SU-DHL-6 (cell line): ENCODE measurements around the gene TOR4A.

ENCODE experiments used
- H2AFZ ChIP-seq: fragments of 200-600 bp; sonication (generic); 2 replicates; pipeline ENCODE4 v1.6.1; 2014; ENCODE audit warnings: low read depth, mild to moderate bottlenecking, moderate library complexity, mixed read lengths, antibody characterized with exemption, low read length; ENCODE audit not compliant: severe bottlenecking
- H3F3A ChIP-seq: fragments of 200-600 bp; shearing (Covaris generic); 2 replicates; pipeline ENCODE4 v1.6.0; 2016; ENCODE audit warnings: antibody characterized with exemption, mild to moderate bottlenecking; ENCODE audit not compliant: insufficient read depth
- H3K27ac ChIP-seq: fragments of 200-600 bp; sonication (generic); 2 replicates; pipeline ENCODE4 v1.5.1; 2016; ENCODE audit warnings: low read depth, mild to moderate bottlenecking, low read length, moderate library complexity, mixed read lengths
- H3K27me3 ChIP-seq: fragments of 200-600 bp; sonication (generic), shearing (Covaris generic); 2 replicates; pipeline ENCODE4 v1.6.0; 2014; ENCODE audit warnings: mild to moderate bottlenecking, low read length
- H3K36me3 ChIP-seq: fragments of 200-600 bp; sonication (generic); 2 replicates; pipeline ENCODE4 v1.6.1; 2014; ENCODE audit warnings: mild to moderate bottlenecking, low read length, mixed read lengths
- H3K4me2 ChIP-seq: fragments of 300-600, 200-600 bp; shearing (Covaris generic), sonication (generic); 2 replicates; pipeline ENCODE4 v1.6.0; 2014; ENCODE audit warnings: low read length, low read depth, mild to moderate bottlenecking; ENCODE audit not compliant: poor library complexity, severe bottlenecking
- H3K4me3 ChIP-seq: fragments of 200-600 bp; sonication (generic); 2 replicates; pipeline ENCODE4 v1.5.1; 2014; ENCODE audit warnings: antibody characterized with exemption, low read length, mild to moderate bottlenecking, mixed read lengths; ENCODE audit not compliant: insufficient read depth, poor library complexity, severe bottlenecking
- H3K79me2 ChIP-seq: fragments of 200-600 bp; sonication (generic); 2 replicates; pipeline ENCODE4 v1.6.1; 2014; ENCODE audit warnings: mild to moderate bottlenecking, low read length, moderate library complexity; ENCODE audit not compliant: insufficient read depth
- H3K9ac ChIP-seq: fragments of 200-600 bp; sonication (generic); 2 replicates; pipeline ENCODE4 v1.7.0; 2014; ENCODE audit warnings: mild to moderate bottlenecking, low read length
- H3K9me2 ChIP-seq: fragments of 200-600 bp; sonication (generic); replicated peaks from 2 replicates; pipeline ENCODE4 v1.6.1; 2014; ENCODE audit warnings: low read length; ENCODE audit not compliant: insufficient read depth
- H3K9me3 ChIP-seq: fragments of 200-600 bp; sonication (generic); 2 replicates; pipeline ENCODE4 v1.6.1; 2014; ENCODE audit warnings: low read length, mixed read lengths; ENCODE audit not compliant: insufficient read depth
- H4K20me1 ChIP-seq: fragments of 200-600 bp; sonication (generic); 2 replicates; pipeline ENCODE4 v1.6.1; 2014; ENCODE audit warnings: low read depth, mild to moderate bottlenecking, antibody characterized with exemption, low read length, moderate library complexity, mixed read lengths
- CTCF ChIP-seq: fragments of 200-600 bp; sonication (generic); IDR thresholded peaks from one replicate; pipeline ENCODE4 v1.5.1; 2017; ENCODE audit warnings: antibody characterized with exemption, mild to moderate bottlenecking, low read length, moderate library complexity; ENCODE audit not compliant: insufficient read depth, poor library complexity, severe bottlenecking
- EZH2phosphoT487 ChIP-seq: fragments of 200-600 bp; sonication (generic), shearing (Covaris generic); conservative IDR thresholded peaks from 2 replicates; pipeline ENCODE4 v1.6.1; 2018; ENCODE audit warnings: mild to moderate bottlenecking, antibody characterized with exemption, low read length, moderate library complexity, mixed read lengths

The TOR4A gene

GRCh38 chr9:137295238-137295811, 17.8 kb downstream of the TOR4A start:
- Histone ChIP-seq H3K36me3 (no peaks in the 10 kb centered on the region), H3K9me2 (no peaks in the 10 kb centered on the region), H3K4me2 (no peak overlapping the region), H3F3A (0 out of 2 replicates have a peak, but pooled peaks cover 2% of the 10 kb centered on the region), H3K4me3 (no peak overlapping the region), H3K27me3 (no peaks in the 10 kb centered on the region), H3K79me2 (no peaks in the 10 kb centered on the region), H2AFZ (no peak overlapping the region), H3K27ac (no peak overlapping the region), H3K9me3 (no peaks in the 10 kb centered on the region), H4K20me1 (no peaks in the 10 kb centered on the region), H3K9ac (no peak overlapping the region)
- no peak for TF ChIP-seq CTCF
- no peak for TF ChIP-seq EZH2phosphoT487

GRCh38 chr9:137295849-137296669, 18.5 kb downstream of the TOR4A start:
- no peak overlapping the region for H3K9ac ChIP-seq
- no peaks in the 10 kb centered on the region for H4K20me1 ChIP-seq
- no peak overlapping the region for H3K4me3 ChIP-seq
- TF ChIP-seq CTCF: no peak
- TF ChIP-seq EZH2phosphoT487: no peak
- H3K36me3 ChIP-seq: no peaks in the 10 kb centered on the region
- H3K9me2 ChIP-seq: no peaks in the 10 kb centered on the region
- no peak overlapping the region for H3K4me2 ChIP-seq
- no peaks in the 10 kb centered on the region for H3K9me3 ChIP-seq
- no peaks in the 10 kb centered on the region for H3K27me3 ChIP-seq
- 0 out of 2 replicates have a peak, but pooled peaks cover 2% of the 10 kb centered on the region for H3F3A ChIP-seq
- H2AFZ ChIP-seq: no peak overlapping the region
- no peak overlapping the region for H3K27ac ChIP-seq
- H3K79me2 ChIP-seq: no peaks in the 10 kb centered on the region

GRCh38 chr9:137296670-137297664, 19.4 kb downstream of the TOR4A start:
- no peaks in the 10 kb centered on the region for H4K20me1 ChIP-seq

More at GRCh38 chr9:137296670-137297664, 19.4 kb downstream of the TOR4A start:
- H3K9me2 ChIP-seq: no peaks in the 10 kb centered on the region
- H3K36me3 ChIP-seq: no peaks in the 10 kb centered on the region
- no peaks in the 10 kb centered on the region for H3K9me3 ChIP-seq
- no peak overlapping the region for H3K4me3 ChIP-seq
- no peaks in the 10 kb centered on the region for H3K79me2 ChIP-seq
- TF ChIP-seq CTCF (no peak), EZH2phosphoT487 (no peak)
- H2AFZ ChIP-seq: no peak overlapping the region
- H3F3A ChIP-seq: 0 out of 2 replicates have a peak, but pooled peaks cover 2% of the 10 kb centered on the region
- no peak overlapping the region for H3K9ac ChIP-seq
- no peaks in the 10 kb centered on the region for H3K27me3 ChIP-seq
- H3K27ac ChIP-seq: no peak overlapping the region
- no peak overlapping the region for H3K4me2 ChIP-seq
